Endometrium (tissue), 2 donors: ENCODE measurements around the gene MDGA2.
"Not testable (repeated sequence)": the region's sequence is repeated elsewhere in the genome, so short reads cannot be mapped to it uniquely, and the experiment has no call there.

ENCODE experiments used
- FAIRE-seq: peaks from 2 replicates; lab custom pipeline; 2012; peaks lifted over from hg19 to GRCh38; lab: Jason Lieb, UNC
- donor health status: control.
- donor health status: control.

The MDGA2 gene

DNA sequence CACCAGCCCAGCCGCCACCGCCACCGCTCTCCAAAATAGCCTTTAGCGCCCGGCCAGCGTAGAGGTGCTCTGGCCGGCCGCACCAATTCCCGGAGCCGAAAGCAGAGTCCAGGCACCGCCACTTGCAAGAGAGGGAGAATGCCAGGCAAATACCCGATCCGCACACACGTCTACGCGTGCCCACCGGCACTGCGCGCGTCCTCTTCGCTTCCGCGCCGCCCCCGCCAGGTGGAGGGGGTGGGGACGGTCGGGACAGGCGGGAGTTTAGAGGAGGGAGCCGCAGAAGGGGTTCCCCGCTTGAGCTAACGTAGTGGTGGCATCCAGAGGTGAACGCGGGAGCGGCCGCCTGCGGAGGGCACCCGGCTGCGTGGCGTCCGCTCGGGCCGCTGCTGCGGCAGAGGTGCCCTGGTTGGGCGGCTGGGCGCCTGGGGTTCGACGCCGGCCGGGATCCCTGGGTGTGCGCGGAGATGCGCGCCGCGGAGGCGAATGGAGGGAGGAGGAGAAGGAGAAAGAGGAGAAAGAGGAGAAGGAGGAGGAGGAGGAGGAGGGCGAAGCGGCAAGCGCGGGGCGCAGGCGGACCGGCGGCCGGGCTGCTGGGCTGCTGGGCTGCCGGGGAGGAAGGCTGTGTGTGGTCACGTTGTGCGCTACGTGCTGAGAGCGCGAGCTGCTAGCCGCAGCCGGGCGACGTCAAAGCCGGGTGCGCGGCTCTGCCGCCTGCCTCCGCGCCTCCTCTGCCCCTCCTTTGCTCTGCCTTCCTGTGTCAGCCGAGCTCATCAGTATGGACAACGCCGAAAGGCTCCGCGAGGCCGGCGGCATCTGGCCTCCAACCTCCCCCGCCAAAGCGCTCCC lies at the start of gene MDGA2:
Gene MDGA2 (minus strand): TSS at position 140 of the 849 bp plus-strand sequence.
- FAIRE-seq: no peak

GRCh38 chr14:47722929-47723693 lies 47.7 kb upstream of the MDGA2 start:
- no peak for FAIRE-seq

DNA sequence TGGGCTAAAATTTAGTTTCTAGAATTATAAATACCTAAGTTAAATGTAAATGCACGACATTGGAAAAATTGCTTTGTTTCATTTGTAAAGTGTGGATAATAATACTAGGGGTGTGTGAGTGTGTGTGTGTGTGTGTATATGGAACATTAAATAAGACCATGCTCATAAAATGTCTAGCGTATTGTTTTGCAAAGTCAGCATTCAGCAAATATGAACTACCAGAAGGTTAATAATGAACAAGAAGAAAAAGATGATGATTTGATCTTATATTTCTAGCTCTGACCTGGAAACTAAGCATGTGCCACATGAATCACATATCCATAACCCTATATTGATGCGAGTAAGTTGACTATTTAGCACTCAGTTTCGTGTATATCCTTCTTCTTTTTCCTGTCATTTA lies 44.9 kb upstream of the MDGA2 start:
- FAIRE-seq: no peak

- no peak for FAIRE-seq
Observed at GRCh38 chr14:47715330-47715729, 39.9 kb upstream of the MDGA2 start.

GRCh38 chr14:47710581-47710980 lies 35.2 kb upstream of the MDGA2 start:
- FAIRE-seq: no peak

DNA sequence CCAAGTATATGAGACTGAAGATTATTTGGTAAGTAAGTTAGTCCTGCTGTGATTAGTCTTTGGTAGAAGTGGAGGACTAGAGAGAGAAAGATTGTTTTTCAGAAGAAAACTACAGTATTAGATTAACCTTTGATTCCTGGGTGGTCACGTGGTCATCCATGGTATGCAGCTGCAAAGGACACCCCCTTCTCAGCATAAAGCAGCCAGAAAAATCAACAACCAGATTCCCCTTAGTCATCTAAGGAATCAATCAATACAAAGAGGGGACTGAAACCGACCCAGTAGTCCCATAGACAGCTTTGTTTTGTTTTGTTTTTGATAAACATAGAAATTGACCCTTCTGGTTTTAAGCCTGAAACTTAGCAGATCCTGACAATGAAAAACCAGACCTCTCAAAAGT lies 30.3 kb upstream of the MDGA2 start:
- FAIRE-seq: no peak

DNA sequence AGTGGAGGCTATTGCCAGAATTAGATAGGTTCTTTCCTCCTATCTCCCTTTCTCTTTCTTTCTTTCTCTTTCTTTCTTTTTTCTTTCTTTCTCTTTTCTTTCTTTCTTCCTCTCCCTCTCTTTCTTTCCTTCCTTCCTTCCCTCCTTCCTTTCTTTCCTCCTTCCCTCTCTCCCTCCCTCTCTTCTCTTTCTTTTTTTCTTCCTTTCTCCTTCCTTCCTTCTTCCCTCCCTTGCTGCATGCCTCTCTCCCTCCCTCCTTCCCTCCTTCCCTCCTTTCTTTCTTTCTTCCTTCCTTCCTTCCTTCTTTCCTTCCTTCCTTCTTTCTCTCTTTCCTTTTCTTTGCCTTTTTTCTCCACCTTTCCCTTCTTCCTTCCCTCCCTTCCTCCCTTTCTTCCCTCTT lies 16.4 kb upstream of the MDGA2 start:
- FAIRE-seq: no peak

GRCh38 chr14:47678993-47679392 lies 3.6 kb upstream of the MDGA2 start:
- FAIRE-seq: no peak

DNA sequence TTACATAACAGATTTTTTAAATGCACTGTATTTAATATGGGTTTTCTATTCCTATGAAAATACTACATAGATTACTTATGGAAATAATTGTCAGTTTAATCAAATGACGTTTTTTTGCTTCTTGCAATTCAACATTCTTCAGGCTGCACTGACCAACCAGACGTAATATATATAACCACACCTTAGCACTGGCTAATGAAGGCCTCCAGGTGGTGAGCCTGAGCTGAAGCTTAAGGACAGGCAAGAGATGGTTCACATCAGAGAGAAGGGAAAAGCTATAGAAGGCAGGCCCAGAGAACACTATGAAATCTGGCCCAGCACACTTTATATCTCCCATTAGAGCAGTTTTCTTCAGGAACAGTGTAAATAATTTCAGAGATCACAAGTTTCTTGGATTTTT lies 2.8 kb upstream of the MDGA2 start:
- FAIRE-seq: no peak

DNA sequence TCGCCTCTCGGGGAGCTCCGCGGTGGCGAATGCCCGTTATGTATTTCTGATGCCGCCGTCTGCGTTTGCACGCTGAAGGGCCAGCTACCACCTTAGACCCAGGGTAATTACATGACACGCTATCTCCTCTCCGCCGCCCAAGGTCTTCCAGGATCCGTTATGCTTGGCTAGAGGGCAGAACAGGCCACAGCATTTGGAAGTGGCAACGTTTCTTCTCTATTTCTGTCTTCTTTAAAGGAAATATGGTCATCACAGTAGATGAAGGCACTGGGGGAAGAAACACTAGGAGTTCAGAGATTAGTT lies 861 bp upstream of the MDGA2 start:
- no peak for FAIRE-seq

DNA sequence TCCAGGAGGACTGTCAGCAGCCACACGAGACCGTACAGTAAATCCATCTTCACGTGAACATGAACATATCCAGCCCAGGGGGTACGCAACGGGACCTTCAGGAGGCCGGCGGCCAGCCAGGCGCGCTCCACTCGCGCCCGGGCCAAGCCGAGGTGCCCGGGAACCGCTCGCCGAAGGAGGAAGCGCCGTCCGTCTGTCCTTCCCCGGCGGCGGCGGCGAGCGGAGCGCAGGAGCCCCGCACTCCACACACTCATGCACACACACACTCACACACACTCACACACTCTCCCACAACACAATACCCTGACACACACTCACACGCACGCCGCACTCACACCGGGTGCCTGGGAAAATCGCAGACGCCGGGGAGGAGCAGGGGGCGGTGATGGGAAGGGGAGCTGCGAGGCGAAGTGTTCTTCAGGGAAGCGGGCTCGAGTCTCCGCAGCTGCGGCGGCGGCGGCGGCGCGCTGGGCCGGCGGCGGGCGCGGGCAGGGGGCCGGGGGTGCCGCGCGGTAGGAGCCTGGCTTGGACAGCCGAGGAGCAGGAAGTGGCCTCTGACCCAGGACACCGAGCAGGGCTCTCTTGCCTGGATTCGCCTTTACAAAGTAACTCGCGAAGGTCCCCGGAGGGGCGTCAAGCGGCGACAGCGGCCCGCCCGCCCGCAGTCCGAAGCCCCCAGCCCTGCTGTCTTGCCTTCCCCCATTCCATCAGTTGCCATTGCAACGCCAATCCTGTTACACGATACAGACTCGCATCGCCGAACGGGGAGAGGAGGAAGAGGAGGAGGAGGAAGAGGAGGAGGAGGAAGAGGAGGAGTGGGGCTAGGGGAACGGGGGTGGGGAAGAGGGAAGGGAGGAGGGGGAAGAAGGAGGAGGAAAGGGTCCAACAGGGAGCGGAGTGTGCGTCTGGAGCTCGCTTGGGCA lies 601 bp downstream of the MDGA2 start:
- FAIRE-seq: no peak

- FAIRE-seq: no peak
Observed at GRCh38 chr14:47674148-47674542, 1.3 kb downstream of the MDGA2 start.

- no peak for FAIRE-seq
Observed at GRCh38 chr14:47665337-47666134, 9.9 kb downstream of the MDGA2 start.

GRCh38 chr14:47662466-47662865 lies 12.9 kb downstream of the MDGA2 start:
- FAIRE-seq: no peak

DNA sequence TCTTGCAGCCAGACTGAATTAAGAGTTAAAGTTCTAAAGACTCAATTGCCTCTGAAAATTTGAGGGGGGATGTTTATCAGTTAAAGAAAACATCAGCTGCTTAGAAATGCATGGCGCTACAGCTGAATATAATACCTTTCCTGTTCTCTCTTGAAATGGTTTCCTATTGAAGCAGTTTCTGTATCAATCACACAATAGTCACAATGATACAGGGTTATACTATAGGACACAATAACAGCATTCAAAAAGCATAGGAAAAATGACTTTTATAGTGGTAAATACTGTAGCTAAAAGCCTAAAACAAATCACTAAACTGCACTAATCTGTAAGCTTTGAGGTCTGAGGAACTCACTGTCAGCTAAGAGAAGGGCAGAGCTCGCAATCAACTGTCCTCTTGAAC lies 15.2 kb downstream of the MDGA2 start:
- no peak for FAIRE-seq

- FAIRE-seq: no peak
Observed at GRCh38 chr14:47658041-47658440, 17.4 kb downstream of the MDGA2 start.

DNA sequence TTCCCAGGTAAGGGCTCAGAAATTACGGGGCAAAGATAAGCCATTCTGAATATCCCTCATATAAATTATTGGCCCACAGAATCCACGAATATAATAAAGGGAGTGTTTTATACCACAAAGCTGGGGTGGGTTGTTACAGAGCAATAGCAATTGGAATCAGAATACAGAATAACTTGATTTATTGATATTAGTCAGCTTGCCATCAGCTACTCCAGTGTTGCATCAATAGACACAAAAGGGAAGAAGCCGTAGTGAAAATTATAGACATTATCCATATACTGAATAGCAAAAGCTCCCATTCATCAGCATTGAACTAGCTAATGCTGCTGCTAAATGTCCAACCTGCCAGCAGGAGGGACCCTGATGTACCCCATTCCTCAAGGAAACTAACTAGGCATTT lies 18.3 kb downstream of the MDGA2 start:
- FAIRE-seq: no peak

DNA sequence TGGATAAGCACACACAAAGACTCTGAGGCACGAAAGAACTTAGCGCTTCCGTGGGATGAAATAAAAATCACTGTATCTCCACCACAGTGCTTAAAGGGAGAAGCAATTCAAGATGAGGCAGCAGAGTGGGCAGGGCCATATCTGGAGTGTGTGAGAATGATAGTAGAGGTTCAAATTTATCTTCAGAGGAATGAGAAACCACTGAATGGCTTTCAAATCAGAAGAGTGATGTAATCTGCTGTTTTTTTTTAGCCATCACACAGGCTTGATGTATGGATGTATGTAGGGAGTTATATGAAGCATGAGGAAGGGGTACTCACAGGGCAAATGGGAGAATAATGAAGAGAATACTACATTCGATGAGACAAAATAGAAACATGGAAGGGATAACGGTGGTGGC lies 24.1 kb downstream of the MDGA2 start:
- no peak for FAIRE-seq

- FAIRE-seq: no peak
Observed at GRCh38 chr14:47637753-47638152, 37.7 kb downstream of the MDGA2 start.

- FAIRE-seq: no peak
Observed at GRCh38 chr14:47626151-47627035, 49.0 kb downstream of the MDGA2 start.

GRCh38 chr14:47624126-47624525 lies 51.3 kb downstream of the MDGA2 start:
- not testable (repeated sequence) for FAIRE-seq
